ENCODE results near the gene PIK3R1. TPM values are rescaled to one million over a fixed set of nuclear protein-coding genes. Genes with fewer than 3 reads are reported as not detected.

The PIK3R1 gene
- total RNA-seq, 1 experiment from 2014 or later: 47.8 TPM

- BruUV-seq (replicated peaks): no TSS peak
- no peaks in the 10 kb centered on the region for H3K9me3 Mint-ChIP-seq (ENCODE audit: unreplicated experiment)
- H3K27ac Mint-ChIP-seq (ENCODE audit: unreplicated experiment): no peak overlapping the region
- Histone ChIP-seq H3K9me3 (no peaks in the 10 kb centered on the region), H3K4me3 (ENCODE audit: low read depth, low read length) (no peak overlapping the region), H3K36me3 (ENCODE audit: control insufficient read depth, insufficient read depth, low read length) (no peaks in the 10 kb centered on the region), H3K4me1 (no peaks in the 10 kb centered on the region), H3K27me3 (replicated peaks; ENCODE audit: control insufficient read depth, insufficient read depth, low read length) (no peaks in the 10 kb centered on the region)
- TF ChIP-seq CTCF (IDR thresholded peaks at IDR 0.05; ENCODE audit: insufficient read depth in 1 of 2, low read depth in 1 of 2, low read length in 1 of 2, severe bottlenecking in 1 of 2, unreplicated experiment in 1 of 2): no peak
- CTCF ChIA-PET: no interaction called here
- DNase-seq: no peak
- intact Hi-C loops (cut with micrococcal nuclease; ENCODE audit: unreplicated experiment): no loop called here
- POLR2A ChIA-PET: no interaction called here
- peaks cover 6% of the 10 kb centered on the region for H3K4me1 Mint-ChIP-seq (ENCODE audit: low read depth, unreplicated experiment)
- no peaks in the 10 kb centered on the region for H3K27me3 Mint-ChIP-seq (ENCODE audit: insufficient read depth, unreplicated experiment)
- H3K36me3 Mint-ChIP-seq (ENCODE audit: insufficient read depth, unreplicated experiment): no peaks in the 10 kb centered on the region
- H3K4me3 Mint-ChIP-seq (ENCODE audit: unreplicated experiment): no peak overlapping the region
Measured at GRCh38 chr5:68336200-68336599, 120.6 kb downstream of the PIK3R1 start.

- H3K9me3 Mint-ChIP-seq (ENCODE audit: unreplicated experiment): no peaks in the 10 kb centered on the region
- POLR2A ChIA-PET: no interaction called here
- H3K27me3 Mint-ChIP-seq (ENCODE audit: insufficient read depth, unreplicated experiment): no peaks in the 10 kb centered on the region
- no peaks in the 10 kb centered on the region for H3K36me3 ChIP-seq (ENCODE audit: control insufficient read depth, insufficient read depth, low read length)
- no peaks in the 10 kb centered on the region for H3K4me1 ChIP-seq
- BruUV-seq (replicated peaks): no TSS peak
- no peak overlapping the region for H3K4me3 Mint-ChIP-seq (ENCODE audit: unreplicated experiment)
- H3K27me3 ChIP-seq (replicated peaks; ENCODE audit: control insufficient read depth, insufficient read depth, low read length): no peaks in the 10 kb centered on the region
- intact Hi-C loops (cut with micrococcal nuclease; ENCODE audit: unreplicated experiment): no loop called here
- no peaks in the 10 kb centered on the region for H3K9me3 ChIP-seq
- TF ChIP-seq CTCF (IDR thresholded peaks at IDR 0.05; ENCODE audit: insufficient read depth in 1 of 2, low read depth in 1 of 2, low read length in 1 of 2, severe bottlenecking in 1 of 2, unreplicated experiment in 1 of 2): no peak
- no peak overlapping the region for H3K27ac Mint-ChIP-seq (ENCODE audit: unreplicated experiment)
- H3K4me3 ChIP-seq (ENCODE audit: low read depth, low read length): no peak overlapping the region
- H3K4me1 Mint-ChIP-seq (ENCODE audit: low read depth, unreplicated experiment): no peaks in the 10 kb centered on the region
- no peak for DNase-seq
- H3K36me3 Mint-ChIP-seq (ENCODE audit: insufficient read depth, unreplicated experiment): no peaks in the 10 kb centered on the region
- CTCF ChIA-PET: no interaction called here
Measured at GRCh38 chr5:68337235-68337634, 121.7 kb downstream of the PIK3R1 start.

- ChIA-PET POLR2A (no interaction called here), CTCF (interaction anchor here (0.6 kb wide), 1 partner anchor 1691 kb away, joined by 4 read pairs; no protein-coding TSS in a partner anchor)
- Mint-ChIP-seq H3K4me1 (ENCODE audit: low read depth, unreplicated experiment) (no peaks in the 10 kb centered on the region), H3K4me3 (ENCODE audit: unreplicated experiment) (no peak overlapping the region), H3K36me3 (ENCODE audit: insufficient read depth, unreplicated experiment) (no peaks in the 10 kb centered on the region), H3K27me3 (ENCODE audit: insufficient read depth, unreplicated experiment) (no peaks in the 10 kb centered on the region), H3K9me3 (ENCODE audit: unreplicated experiment) (no peaks in the 10 kb centered on the region), H3K27ac (ENCODE audit: unreplicated experiment) (no peak overlapping the region)
- no peak for TF ChIP-seq CTCF (IDR thresholded peaks at IDR 0.05; ENCODE audit: insufficient read depth in 1 of 2, low read depth in 1 of 2, low read length in 1 of 2, severe bottlenecking in 1 of 2, unreplicated experiment in 1 of 2)
- DNase-seq: no peak
- intact Hi-C loops (cut with micrococcal nuclease; ENCODE audit: unreplicated experiment): no loop called here
- H3K36me3 ChIP-seq (ENCODE audit: control insufficient read depth, insufficient read depth, low read length): no peaks in the 10 kb centered on the region
- H3K27me3 ChIP-seq (replicated peaks; ENCODE audit: control insufficient read depth, insufficient read depth, low read length): no peaks in the 10 kb centered on the region
- H3K4me1 ChIP-seq: no peaks in the 10 kb centered on the region
- no peaks in the 10 kb centered on the region for H3K9me3 ChIP-seq
- BruUV-seq (replicated peaks): no TSS peak
- H3K4me3 ChIP-seq (ENCODE audit: low read depth, low read length): no peak overlapping the region
Measured at GRCh38 chr5:68339921-68340321, 124.4 kb downstream of the PIK3R1 start.
